ENCODE results near the gene AP2B1.

GRCh38 chr17:35713069-35713728 lies 126.1 kb downstream of the AP2B1 start:
- no peak for TF ChIP-seq CTCF (IDR thresholded peaks at IDR 0.05)
- TF ChIP-seq POLR2A (IDR thresholded peaks at IDR 0.05): no peak

All from lower leg skin (tissue), 3 donors.